AG09309 (cell line): Measurements from ENCODE around the gene PDZD8.

Experiments
- DNase-seq: peaks from one replicate; pipeline ENCODE4 v3.0.0-alpha.2; 2010; ENCODE audit warnings: low read depth
- H3K4me3 ChIP-seq: 2 replicates; pipeline ENCODE4 v1.5.1; 2011; ENCODE audit warnings: mild to moderate bottlenecking, low read depth, low read length, moderate library complexity; ENCODE audit not compliant: control insufficient read depth
- TF ChIP-seq, protein P1 (sequence below): IDR thresholded peaks from 2 replicates; pipeline ENCODE4 v1.5.1; 2011; ENCODE audit warnings: mild to moderate bottlenecking, low read depth, low read length, inconsistent platforms; ENCODE audit not compliant: insufficient read depth, control insufficient read depth; ENCODE audit errors: missing control alignments

The PDZD8 gene

DNA sequence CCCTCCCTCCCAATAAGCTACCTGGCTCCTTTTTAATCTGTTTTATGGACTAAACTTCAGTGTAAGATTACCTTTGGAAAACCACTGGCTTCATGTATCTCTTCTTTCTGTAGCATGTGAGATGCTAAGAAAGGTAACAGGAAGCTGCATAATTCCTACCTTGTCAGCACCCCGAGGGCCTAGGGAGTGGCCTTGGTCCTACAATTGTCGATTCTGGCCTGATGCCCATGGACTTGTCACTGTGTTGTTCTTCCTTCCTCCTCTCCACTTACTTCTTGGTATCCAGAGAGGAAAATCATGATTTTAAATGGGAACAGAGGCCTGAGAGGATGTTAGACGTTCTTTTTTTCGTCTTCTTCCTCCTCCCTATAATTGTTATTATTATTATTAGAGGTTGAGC is 42.9 kb upstream of the PDZD8 start:
- no peak for DNase-seq
- no peak overlapping the region for H3K4me3 ChIP-seq
- TF ChIP-seq, protein P1, sequence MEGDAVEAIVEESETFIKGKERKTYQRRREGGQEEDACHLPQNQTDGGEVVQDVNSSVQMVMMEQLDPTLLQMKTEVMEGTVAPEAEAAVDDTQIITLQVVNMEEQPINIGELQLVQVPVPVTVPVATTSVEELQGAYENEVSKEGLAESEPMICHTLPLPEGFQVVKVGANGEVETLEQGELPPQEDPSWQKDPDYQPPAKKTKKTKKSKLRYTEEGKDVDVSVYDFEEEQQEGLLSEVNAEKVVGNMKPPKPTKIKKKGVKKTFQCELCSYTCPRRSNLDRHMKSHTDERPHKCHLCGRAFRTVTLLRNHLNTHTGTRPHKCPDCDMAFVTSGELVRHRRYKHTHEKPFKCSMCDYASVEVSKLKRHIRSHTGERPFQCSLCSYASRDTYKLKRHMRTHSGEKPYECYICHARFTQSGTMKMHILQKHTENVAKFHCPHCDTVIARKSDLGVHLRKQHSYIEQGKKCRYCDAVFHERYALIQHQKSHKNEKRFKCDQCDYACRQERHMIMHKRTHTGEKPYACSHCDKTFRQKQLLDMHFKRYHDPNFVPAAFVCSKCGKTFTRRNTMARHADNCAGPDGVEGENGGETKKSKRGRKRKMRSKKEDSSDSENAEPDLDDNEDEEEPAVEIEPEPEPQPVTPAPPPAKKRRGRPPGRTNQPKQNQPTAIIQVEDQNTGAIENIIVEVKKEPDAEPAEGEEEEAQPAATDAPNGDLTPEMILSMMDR: no peak

DNA sequence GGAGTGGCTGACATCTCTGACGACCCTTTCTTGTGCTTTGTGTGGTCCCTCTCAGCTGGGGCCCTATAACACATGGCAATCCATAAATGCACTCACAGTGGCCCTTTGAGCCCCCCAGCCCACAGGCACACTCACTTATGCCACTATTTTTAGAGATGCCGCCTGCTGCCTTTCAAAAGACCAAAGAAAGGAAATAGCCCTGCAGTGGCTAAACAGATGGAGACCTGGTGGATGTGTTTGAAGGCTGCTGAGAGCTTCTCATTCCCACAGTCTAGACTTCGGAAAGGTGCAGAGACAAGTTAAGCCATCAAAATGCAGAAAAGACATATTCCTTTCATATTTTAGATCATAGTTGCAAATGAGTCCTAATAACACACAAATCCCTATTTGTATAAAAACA is 42.0 kb upstream of the PDZD8 start:
- DNase-seq: no peak
- no peak overlapping the region for H3K4me3 ChIP-seq
- TF ChIP-seq, protein P1: no peak

GRCh38 chr10:117413928-117414618 is 38.8 kb upstream of the PDZD8 start:
- TF ChIP-seq, protein P1: no peak
- no peak overlapping the region for H3K4me3 ChIP-seq
- DNase-seq: no peak

DNA sequence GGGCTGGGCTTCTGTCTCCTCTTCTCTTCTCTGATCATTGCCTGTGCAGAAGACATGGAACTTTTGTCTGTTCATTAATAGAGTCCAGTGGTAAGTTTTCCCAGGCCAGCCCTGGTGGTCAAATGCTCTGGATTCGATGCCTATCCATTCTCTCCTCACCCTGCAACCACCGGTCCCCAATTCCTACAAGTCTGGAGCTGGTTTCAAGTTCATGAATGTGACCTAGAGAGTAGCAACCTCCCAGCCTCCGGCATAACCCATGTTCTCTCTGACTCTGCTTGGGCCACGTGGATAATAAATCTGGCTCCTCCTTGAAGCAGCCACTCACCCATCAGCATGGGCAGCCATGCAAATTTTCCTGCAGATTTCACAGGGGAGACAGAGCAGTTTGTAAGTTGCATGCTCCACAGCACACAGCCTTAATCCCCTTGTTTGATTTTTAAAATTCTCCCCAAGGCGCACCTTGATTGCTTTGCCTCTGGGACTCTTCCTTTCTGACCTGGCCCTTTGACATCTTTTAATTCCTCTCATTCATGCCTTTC is 37.3 kb upstream of the PDZD8 start:
- H3K4me3 ChIP-seq: no peak overlapping the region
- no peak for DNase-seq
- TF ChIP-seq, protein P1: no peak

GRCh38 chr10:117411479-117412399 is 36.5 kb upstream of the PDZD8 start:
- no peak for DNase-seq

GRCh38 chr10:117410557-117410956 is 35.3 kb upstream of the PDZD8 start:
- DNase-seq: no peak
- TF ChIP-seq, protein P1: no peak
- no peak overlapping the region for H3K4me3 ChIP-seq

More at GRCh38 chr10:117411479-117412399, 36.5 kb upstream of the PDZD8 start:
- TF ChIP-seq, protein P1: no peak
- no peak overlapping the region for H3K4me3 ChIP-seq
